Measurements from ENCODE around the gene FAT2.

DNA sequence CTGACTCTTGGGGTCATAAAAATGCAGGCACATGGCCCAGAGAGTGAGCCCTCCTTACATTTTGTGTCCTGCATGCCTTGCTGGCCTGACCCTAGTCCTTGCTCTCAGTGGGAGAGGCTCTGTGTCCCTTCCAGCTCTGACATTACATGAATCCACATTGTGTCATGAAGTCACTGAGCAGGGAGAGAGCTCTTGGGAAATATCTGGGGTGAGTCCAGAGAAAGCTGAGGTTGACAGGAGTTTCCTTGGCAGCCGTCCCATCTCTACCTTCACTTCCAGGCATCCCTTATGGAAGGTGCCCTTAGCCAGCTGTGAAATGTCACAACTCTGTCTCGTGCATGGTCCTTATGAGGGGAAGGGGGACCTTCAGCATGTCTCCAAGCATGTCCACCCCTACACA, 41.0 kb downstream of the FAT2 start:
- TF ChIP-seq POLR2AphosphoS5 (IDR thresholded peaks at IDR 0.05) = no peak
- TF ChIP-seq, protein P1, sequence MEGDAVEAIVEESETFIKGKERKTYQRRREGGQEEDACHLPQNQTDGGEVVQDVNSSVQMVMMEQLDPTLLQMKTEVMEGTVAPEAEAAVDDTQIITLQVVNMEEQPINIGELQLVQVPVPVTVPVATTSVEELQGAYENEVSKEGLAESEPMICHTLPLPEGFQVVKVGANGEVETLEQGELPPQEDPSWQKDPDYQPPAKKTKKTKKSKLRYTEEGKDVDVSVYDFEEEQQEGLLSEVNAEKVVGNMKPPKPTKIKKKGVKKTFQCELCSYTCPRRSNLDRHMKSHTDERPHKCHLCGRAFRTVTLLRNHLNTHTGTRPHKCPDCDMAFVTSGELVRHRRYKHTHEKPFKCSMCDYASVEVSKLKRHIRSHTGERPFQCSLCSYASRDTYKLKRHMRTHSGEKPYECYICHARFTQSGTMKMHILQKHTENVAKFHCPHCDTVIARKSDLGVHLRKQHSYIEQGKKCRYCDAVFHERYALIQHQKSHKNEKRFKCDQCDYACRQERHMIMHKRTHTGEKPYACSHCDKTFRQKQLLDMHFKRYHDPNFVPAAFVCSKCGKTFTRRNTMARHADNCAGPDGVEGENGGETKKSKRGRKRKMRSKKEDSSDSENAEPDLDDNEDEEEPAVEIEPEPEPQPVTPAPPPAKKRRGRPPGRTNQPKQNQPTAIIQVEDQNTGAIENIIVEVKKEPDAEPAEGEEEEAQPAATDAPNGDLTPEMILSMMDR (IDR thresholded peaks at IDR 0.05) = no peak
- no peak for TF ChIP-seq POLR2A (IDR thresholded peaks at IDR 0.05)
- TF ChIP-seq EP300 (IDR thresholded peaks at IDR 0.05) = no peak

All from gastroesophageal sphincter (tissue), 3 donors.